GM19240 (cell line): ENCODE results near the gene CST8.

Experiments
- DNase-seq: peaks from one replicate; pipeline ENCODE4 v3.0.0; 2011; ENCODE audit warnings: low spot score; ENCODE audit not compliant: insufficient read length

CST8 gene

GRCh38 chr20:23475395-23475794 lies 15.5 kb upstream of the CST8 start:
- DNase-seq = no peak

DNA sequence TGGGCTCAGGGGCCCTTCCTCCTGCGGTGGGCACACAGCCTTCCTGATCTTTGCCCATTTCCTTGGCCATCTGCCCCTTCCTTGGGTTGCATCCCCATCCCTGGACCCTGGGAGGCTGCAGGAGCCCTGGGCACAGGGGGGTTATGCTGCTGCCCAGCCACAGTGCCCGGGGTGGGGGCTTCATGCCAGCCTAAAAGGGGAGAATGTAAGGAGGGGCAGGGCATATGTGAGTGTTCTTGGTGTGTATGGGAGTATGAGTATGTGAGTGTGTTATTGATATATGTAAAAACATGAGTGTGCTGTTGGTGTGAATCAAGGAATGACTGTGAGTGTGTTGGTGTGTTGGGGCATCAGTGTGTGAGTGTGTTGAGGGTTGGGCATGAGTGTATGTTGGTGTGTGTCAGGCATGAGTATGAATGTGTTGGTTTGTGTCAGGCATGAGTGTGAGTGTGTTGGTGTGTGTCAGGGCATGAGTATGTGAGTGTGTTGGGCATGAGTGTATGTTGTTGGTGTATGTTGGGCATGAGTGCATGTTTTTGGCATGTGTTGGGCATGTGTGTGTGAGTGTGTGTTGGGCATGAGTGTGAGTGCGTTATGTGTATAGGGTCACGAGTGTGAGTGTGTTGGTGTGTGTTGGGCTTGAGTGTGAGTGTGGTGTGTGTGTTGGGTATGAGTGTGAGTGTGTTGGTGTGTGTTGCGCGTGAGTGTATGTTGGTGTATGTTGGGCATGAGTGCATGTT lies 14.7 kb upstream of the CST8 start:
- no peak for DNase-seq

GRCh38 chr20:23477223-23477622 lies 13.7 kb upstream of the CST8 start:
- no peak for DNase-seq

- no peak for DNase-seq
Measured at GRCh38 chr20:23479043-23479442, 11.9 kb upstream of the CST8 start.

GRCh38 chr20:23482138-23482537 lies 8.8 kb upstream of the CST8 start:
- DNase-seq = no peak

GRCh38 chr20:23484081-23484480 lies 6.8 kb upstream of the CST8 start:
- no peak for DNase-seq

- no peak for DNase-seq
Measured at GRCh38 chr20:23488470-23488869, 2.4 kb upstream of the CST8 start.

- no peak for DNase-seq
Measured at GRCh38 chr20:23488996-23489395, 1.9 kb upstream of the CST8 start.

- no peak for DNase-seq
Measured at GRCh38 chr20:23492292-23492691, 1.4 kb downstream of the CST8 start.

DNA sequence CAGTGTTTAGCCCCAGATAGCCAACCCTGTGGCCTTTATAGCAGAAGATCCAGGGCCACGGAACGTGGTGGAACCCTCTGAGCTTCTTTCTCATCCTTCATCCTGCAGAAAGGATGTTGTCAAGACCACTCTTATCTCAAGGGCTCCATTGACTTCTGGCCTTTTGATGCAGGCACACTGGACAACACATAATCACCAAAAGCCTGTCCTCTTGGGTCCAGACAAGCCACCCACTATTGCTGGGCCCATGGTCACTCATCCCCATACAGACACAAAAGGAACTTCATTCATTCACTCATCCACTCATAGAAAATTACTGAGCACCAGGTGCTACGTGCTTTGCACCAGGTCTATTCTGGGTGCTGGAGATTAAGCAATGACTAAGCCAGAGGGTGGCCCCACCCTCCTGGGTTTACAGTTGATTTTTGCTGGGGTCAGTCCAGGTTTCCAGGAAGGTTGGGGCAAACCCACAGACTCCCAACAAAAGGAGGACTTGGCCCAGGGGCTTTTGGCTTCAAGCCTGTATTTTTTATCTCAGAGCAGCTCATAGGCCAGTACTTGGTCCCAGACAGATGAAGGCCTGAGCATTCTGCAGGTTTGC lies 2.4 kb downstream of the CST8 start:
- DNase-seq = no peak

DNA sequence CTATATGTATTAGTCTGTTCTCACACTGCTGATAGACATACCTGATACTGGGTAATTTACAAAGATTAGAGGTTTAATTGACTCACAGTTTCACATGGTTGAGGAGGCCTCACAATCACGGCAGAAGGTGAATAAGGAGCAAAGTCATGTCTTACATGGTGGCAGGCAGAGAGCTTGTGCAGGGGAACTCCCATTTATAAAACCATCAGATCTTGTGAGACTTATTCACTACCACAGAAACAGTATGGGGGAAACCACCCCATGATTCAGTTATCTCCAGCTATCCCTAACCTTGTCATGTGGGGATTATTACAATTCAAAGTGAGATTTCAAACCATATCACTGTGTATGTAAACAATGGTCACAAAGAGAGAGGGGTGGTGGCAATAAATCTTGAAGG lies 6.6 kb downstream of the CST8 start:
- DNase-seq = no peak

DNA sequence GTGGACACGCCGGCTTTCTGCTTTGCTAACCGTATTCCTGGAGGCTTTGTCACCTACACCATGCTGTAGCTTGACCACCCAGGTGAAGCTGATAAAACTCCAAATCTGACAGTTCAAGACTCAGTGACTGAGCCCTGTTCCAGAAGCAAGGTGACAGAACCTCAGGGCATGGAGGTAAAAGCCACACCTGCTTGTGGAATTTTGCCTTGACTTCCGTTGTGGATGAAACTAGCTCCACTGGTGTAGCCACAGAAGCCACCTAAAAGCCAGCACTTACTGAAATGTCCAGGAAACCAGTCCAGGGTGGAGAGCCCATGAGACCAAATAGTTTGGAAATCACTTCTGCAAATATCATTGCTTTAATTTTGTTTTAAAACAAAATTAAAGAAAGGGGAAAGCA lies 11.0 kb downstream of the CST8 start:
- no peak for DNase-seq

DNA sequence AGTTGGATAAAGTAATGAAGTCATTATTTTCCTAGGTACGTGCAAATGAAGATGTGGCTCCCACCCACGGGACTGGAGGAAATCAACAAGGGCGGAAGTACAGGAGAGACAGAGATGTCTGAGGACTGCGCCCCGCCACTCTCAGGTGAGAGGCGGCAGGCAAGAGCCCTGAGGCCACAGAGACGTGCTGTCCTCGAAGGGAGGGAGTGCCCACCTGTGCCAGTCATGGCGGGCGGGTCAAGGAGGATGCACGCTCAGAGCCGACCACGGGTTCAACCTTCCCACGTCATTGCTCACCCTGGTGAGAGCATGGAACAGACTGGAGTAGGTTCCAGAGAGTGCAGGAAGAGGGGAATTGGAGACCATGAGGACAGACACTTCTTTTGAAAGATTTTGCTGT lies 12.7 kb downstream of the CST8 start:
- DNase-seq = no peak

GRCh38 chr20:23507346-23507745 lies 16.4 kb downstream of the CST8 start:
- no peak for DNase-seq

DNA sequence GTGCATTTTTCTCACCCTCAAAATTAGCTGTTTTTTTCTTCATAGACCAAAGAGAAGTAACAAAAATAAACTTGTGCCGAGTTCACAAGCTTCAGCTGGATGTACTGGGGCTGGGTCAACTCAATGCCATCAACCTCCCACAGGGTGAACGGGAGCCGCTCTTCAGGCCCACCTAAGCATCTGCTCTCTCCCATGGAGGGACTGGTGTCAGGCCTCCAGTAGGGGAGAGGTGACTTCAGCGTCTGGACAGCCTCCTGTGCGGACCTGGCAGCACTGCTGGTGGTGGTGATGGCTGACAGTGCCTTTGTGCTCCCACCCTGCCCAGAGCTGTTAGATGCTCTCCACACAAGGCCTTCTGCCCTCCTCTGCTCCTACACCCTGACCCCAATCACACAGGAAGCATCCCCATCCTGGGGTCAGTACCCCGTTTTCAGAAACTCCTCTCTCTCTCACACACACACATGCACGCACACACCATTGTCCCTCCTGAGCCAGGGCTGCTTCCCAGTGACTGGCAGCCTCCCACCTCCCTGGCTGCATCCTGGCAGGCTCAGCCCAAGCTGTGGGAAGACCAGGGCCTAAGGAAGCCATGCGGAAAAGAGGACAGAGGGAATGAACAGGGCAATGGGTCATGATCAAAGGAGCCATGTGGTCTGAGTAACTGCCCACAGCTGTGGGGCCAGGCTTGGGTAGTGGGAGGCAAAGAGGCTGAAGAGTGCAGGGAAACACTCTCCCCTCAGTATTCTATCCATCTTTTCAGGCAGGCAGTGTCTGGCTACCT lies 17.7 kb downstream of the CST8 start:
- DNase-seq = no peak

- no peak for DNase-seq
Measured at GRCh38 chr20:23509247-23509913, 18.5 kb downstream of the CST8 start.

GRCh38 chr20:23510000-23510590 lies 19.2 kb downstream of the CST8 start:
- no peak for DNase-seq

DNA sequence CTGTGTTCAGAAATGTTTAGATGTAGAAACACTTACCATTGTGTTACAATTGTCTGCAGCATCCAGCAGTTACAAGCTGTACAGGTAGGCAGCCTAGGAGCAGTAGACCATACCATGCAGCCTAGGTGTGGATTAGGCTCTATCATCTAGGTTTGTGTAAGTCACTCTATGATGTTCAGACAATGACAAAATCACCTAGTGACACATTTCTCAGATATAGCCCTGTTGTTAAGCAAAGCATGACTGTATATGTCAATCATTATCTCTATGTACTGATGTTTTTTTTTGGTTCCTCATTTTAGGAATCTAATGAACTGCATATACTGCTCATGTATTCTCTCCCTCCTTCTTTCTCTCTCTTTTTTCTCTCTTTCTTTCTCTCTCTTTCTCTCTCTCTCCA lies 22.2 kb downstream of the CST8 start:
- DNase-seq = no peak

DNA sequence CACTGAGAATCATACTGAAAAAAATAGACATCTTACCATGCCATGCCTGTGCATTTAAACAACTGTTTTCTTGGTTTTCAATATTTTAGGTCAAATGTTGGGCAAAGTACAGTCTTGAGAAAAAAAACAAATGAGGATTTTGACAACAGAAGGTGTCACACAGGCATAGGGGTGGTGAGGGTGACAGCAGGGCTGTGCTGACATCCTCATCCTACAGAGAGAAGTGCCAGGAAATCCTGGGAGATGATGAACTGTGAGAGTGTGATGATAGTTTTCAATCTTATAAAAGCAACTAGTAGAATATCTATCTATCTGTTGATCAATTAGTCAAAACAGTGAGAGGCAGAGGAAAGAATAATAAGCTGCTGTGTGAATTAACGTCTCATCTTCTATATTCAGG lies 23.9 kb downstream of the CST8 start:
- DNase-seq = no peak

DNA sequence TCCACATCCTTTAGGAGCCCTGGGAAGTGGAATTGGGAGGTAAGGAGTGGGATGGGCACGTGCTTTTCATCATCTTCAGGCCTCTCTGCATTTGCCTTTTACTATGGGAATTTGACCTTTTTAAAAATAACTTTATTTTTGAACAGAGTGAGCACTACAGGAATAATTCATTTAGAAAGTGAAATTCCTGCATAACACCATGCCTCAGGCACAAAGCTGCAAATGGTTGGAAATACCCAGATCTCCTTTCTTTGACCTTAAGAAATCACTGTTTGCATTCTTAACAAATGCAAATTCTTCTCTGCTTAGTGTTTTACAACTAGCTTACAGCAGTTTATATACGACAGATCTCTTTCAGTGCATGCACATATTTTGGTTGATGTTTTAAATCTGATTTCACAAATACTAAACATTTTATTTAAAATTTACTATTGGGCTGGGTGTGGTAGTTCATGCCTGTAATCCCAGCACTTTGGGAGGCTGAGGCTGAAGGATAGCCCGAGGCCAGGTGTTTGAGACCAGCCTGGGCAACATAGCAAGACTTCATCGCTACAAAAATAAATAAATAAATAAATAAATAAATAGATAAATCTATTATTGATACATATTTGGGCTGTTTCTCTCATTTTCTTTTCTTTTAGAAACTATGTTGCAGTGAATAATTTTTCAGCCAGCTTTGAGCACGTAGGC lies 24.5 kb downstream of the CST8 start:
- DNase-seq = no peak

DNA sequence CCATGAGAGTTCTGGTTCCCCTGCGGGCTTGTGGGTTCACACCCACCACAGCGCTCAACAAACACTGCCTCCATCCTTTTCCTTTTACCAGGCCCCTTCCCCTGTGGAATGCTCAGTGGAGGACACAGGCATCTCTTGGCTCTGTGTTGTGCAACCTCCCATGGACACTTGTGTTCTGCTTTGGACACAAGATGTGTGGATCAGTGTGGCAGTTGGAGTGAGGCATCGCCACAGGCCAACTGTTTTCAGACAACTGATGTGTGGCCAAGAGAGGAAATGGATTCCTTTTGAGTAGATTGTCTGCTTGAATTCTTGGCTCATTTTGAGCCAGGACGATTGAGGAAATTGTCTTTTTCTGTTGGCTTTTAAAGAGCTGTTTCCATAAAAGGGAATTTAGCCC lies 26.8 kb downstream of the CST8 start:
- DNase-seq = no peak
